ENCODE data around the gene WWOX.

Gene WWOX

DNA sequence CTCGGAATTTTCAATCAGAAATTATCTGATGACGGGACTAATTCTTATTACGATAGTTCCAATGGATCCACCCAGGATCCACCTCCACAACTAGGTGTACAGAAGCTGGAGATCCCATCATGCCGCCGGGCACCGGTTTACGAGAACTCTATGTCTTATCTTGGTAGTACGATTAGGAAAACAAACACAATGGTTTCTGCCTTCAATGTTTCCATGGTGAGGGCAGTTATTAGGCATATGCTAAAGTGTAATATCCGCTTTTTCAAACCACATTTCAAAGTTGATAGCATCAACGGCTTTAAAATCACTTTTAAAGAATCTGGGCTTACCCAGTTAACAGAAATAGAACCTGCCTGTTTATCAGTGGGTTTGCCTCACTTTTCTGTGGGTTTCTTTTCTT is 795.4 kb downstream of the WWOX start:
- no peak for DNase-seq

DNA sequence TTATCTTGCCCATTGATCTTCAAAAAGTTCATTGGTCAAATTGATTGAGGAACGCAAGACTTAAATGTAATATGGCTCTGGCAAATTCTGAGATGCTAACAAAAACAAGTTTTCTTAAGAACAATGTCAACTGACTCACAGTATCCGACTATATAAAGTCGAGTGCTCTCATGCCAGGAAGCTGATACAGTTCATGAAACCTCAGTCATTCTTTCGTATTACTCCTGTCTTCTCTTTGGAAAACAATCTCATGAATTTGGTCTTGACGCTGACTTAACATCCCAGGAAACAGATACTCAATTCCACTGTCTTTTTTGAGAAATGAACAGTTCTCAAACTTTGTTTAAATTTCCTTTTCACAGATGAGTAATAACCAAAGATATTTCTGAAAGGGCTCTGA is 796.2 kb downstream of the WWOX start:
- no peak for DNase-seq

DNA sequence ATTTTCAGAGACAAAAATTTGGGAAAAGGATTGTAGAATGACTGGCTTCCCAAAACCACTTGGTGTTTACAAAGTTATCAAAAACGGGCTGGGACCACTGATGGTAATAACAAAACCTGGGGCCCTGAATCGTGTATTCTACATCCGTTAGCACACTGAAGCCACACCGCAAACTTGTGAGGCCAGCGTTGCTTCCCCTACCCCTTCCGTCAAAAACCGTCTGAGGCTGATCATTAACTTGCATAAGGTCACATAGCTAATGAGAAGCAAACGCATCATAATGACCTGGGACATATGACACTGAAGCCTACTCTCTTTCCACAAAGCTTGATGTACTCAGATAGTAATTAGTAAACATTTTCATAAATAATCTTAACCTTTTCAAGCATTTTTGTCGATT is 796.8 kb downstream of the WWOX start:
- DNase-seq, result no peak

DNA sequence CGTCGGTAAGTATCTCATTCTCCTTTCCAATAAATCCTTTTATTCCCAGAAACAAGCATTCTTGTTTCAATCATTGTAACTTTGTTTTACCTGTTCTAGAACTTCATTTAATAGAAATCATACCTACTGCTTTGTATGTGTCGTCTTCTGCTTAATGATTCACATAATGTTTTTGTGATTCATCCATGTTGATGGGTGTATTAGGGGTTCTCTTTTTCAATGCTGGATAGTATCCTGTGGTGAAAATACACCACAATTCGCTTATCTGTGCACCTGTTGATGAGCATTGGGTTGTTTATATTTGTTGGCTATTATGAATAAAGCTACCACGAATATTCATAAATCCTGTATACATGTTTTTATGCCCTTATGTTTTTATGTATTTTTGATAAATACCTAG is 797.8 kb downstream of the WWOX start:
- no peak for DNase-seq

DNA sequence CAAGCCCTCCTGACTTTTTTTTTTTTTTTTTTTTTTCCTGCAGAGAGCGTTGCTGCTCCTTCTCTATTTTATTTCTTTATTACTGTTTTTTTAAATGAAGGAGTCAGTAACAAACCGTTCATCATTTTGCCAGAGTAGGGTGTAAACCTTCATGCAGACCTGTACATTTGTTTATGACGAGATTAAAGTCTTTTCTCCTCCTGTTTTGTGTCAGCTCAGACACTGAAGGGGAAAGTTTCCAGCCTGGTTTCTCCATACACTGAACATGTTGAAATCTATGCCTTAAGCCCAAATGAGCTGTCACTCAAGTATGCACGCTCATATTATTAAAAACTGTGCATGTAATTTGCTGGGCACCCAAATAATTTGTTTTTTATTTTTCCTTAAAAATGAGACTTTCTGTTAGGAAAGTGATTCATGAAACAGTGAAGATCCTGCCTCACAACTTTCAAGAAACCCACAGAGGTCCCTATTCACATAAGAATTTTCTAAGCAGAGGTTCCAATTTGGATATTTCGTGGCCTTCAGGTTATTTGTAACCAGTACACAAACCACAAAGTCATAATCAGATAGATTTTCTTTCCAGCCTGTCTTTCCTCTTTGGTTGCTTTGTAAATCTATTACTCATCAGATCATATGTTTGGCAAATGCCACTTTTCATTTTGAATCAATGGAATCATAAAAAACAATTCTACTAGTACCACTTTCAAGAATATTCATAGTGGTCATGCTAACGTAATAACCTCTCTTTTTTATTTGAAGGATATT is 800.8 kb downstream of the WWOX start:
- DNase-seq, result no peak

DNA sequence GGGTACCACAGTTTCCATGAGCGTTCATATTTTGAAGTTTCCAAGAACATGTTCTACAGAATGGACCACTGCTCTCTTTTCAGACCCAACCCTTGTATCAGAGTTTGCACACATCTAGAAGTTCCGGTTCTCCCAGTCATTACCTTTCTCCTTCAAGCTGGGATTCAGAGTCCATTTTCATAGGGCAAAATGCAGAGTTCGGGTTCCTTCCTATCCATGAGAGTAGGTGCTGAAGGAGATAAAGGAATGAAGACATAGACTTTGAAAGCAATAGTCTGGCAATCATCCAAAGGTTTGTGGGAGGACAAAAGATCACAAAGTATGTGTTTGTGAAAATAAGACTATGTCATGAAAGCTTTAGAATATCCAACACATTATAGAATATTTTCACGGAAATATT is 801.5 kb downstream of the WWOX start:
- DNase-seq, result no peak

DNA sequence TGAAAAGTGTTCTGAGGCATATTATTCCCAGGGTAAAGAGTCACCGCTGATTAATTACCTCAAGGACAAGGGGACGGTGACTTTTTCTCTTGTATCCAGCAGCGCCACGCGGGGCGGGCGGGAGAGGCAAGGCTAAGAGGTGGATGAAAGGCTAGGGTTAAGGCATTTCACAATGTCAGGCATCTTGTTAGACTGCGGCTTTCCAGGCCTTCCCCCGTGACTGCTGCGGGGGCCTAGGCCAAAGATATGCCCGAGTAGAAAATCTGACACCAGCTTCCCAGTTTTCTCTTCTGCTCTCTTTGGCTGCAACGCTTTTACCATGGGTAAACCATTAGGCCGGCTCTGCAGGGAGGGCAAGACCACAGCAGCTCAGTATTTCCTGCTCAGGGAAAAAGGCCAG is 802.9 kb downstream of the WWOX start:
- DNase-seq, result no peak

DNA sequence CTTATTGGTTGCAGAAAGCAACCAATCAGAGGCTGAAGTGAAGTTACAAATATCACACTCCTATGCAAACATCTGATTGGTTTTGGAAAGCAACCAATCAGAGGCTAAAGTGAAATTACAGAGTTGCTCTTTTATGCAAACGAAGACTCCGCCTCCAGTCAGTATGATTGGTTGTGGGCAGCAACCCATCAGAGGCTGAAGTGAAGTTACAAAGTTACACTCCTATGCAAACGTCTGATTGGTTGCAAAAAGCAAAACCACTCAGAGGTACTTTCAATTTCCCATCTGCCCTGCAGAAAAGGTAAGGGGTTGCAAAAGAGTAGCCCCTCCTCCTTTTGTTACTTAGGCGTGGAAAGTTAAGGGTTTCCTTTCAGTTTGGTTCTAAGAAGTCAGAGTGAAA is 803.8 kb downstream of the WWOX start:
- no peak for DNase-seq

DNA sequence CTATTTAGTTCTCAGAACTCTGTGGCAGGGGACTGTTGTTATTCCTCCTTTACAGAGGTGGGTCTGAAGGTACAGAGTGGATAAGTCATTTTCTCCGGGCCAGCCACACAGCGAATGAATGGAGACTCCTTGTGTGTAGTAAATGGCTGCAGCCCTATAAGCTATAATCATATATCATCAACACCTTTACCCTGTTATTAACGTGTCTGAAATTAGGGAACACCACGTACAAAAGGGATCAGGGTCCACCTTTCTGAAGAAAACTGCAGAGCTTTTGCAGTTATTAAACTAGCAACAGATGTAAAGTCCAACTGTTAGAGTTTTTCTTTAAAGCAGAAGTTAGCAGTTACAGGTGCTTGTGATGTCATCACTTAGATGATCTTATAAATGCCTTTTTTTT is 804.4 kb downstream of the WWOX start:
- no peak for DNase-seq

DNA sequence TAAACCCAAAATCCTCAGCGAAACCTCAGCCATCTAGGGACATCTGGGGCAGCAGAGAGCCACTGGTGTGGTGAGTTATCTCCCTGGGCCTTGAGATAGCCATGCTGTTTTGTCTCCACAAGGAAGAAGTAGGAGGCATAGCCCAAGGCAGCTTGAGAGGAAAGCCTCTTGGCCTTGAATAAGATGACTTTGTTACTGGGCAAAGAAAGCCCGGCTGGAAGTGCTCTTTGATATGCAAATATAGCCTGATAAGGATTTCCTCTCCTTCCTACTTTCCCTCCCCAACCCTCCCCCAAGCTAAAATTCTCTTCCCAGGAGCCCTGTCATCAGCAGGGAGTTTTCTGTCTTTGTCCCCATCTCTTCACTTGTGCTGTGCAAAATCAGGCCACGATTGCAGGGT is 806.7 kb downstream of the WWOX start:
- no peak for DNase-seq

DNA sequence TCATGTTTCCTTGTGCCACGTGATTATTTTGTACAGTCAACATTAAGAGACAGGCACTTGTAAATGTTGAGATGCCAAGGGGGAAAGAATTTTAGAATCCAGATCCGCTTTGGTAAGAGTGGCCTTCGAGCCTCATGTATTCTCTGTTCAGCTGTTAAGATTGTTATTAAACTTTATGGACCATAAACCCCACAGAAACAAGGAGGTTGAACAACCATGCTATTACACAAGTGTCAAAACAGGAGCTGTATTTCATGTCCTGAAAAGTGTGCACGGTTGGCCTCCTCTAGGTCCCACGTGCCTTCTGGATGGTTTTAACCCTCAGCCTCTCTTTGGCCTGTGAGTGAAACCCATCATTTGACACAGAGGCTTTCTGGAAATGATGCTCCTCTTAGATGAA is 809.8 kb downstream of the WWOX start:
- DNase-seq, result no peak

DNA sequence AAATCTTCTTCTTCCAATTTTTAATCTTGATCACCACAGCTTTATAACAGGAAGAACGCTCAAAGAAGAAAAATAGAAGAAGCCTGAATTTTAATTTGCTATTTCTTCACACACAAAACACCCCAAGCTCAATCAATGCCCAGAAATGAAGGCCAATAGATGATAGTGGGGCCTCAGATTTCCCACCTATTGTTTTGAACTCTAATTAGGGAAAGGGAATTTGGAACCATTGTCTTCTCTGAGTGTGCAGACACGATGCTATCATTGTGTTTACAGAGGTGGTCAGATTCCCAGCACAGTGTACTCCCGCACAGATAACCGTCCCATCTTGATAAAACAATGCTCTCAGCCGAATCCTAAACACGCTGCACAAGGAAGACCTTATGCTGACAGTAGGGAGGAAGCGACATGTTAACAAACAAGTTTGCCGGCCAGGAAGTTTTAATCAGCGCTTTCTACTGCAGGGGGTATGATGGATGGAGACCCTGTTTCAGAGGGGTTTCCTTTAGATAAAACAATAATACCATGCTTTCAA is 816.4 kb downstream of the WWOX start:
- no peak for DNase-seq

DNA sequence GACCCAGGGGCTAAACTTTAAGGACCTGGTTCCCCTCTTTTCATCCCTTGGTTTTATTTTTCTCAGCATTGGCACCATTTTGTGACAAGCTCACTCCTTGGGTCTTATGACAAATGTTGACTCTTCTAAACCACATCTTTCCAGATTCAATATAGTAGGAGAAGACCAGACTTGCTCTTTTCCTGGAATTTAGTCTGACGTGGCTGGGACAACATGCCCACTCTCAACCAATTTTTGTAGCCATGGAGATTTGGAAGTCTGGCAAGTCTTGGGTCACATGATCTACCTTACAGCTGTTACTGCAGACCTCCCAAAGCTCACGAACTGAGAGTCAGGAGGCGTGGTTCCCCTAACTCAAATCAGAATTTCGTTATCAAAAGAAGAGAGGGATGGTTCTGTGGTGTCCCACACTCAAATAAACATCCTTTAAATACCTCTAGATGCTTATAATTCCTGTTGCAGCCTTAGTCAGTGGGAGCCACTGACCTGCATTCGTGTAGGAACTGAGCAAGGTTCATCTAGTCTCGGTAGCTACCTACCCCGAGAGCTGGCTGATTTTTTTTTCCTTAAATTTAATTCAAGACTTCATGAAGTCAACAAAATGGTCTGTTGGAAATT is 817.6 kb downstream of the WWOX start:
- peak; percentile 19 to 24 for DNase-seq

DNA sequence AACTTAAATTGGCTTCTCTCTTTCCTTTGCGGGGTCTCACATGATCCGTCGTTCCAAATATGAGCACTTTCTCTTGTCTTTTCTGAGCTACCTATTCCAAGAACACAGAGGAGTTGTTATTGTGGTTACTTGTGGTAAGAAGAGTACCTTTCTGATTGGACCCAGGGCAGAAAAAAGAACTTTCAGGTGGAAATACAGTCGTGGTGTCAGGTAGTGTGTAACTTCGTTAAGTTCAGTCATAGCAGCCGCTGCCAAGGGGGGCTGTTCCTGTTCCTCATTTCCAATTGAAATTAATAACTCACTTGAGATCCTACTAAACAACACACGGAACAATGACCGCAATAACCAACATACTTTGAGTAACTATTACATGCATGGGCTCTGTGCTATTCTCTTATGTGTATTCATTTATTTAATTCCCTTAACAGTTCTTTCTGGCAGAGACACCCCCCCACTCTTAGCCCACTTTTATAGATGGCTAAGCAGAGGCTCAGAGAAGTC is 819.4 kb downstream of the WWOX start:
- no peak for DNase-seq

DNA sequence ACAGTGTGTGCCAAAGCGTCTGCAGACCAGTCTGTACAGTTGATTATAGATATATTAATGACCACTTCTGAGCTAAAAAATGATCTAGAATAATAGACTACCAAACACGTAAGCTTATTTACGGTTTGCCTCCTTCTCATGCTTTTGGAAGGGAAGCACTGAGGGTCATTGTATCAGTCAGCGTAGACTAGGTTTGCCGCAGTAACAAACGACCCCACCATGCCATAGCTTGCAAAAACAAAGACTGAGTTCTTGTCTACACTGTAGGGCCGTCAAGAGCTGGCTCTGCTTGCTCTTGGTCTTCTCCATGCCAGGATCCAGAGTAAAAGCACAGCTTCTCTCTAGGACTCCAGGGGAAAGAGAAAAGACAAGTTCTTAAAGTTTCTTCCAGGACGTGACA is 820.4 kb downstream of the WWOX start:
- no peak for DNase-seq

DNA sequence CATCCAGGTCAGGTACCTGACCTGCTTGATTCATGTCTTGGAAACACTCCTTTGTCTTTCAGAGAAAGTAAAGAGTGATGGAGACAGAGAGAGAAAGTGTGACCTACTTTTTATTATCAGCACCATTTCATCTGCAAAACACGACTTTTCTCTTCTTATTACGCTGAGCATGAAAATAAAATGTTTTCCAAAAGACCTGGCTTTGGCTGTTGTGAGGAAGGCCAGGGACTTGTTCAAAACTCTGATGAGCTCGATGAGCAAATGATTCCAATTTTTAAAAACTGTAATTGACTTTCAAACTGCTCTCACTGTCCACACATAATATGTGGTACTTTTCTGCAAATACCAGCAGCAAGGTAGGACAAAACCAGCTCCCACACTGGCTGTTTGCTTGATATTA is 821.2 kb downstream of the WWOX start:
- no peak for DNase-seq

DNA sequence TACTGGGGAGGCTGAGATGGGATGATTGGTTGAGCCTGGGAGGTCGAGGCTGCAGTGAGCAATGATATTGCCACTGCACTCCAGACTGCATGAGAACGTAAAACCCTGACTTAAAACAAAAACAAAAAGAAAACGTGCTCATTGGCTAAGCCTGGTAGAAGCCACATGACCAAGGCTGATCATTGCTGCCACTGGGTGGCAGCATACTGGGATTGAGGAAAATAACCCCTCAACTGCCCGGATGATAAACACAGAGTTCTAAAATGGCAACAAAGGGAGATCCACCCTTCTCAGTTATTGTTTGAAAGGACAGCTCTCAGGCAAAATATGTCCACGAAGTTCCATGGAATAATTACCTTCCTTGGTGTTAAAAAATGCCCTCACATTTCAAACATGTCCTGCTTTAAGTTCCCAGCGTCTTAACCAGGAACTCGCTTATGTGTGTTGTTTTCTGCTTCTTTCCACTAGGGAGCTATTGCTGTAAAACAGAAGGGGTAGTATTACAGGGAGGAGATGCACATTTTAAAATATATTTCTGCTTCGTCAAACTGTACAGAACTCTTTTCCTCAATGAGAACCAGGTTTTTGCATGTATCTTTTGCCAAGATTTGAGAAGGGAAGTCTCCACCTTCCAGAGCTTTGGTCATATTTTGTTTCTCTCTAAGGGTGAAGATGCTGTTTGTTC is 825.8 kb downstream of the WWOX start:
- peak in 1 of 2 experiments; percentile 54 for DNase-seq

DNA sequence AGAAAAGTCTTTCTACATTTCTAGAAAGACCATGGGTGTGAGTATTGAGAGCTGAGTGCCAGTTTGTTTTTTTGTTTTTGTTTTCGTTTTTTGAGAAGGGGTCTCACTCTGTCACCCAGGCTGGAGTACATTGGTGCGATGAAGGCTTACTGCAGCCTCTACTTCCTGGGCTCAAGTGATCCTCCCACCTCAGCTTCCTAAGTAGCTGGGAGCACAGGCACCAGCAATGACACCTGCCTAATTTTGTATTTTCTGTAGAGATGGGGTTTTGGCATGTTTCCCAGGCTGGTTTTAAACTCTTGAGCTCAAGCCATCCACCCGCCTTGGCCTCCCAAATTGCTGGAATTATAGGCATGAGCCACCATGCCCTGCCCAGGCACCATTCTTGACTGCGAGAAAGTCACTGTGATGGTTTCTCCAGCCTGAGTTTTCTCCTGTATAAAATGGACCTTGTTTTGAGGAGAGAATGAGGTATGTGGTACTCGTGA is 827.3 kb downstream of the WWOX start:
- DNase-seq, result peak; percentile 66 to 69

DNA sequence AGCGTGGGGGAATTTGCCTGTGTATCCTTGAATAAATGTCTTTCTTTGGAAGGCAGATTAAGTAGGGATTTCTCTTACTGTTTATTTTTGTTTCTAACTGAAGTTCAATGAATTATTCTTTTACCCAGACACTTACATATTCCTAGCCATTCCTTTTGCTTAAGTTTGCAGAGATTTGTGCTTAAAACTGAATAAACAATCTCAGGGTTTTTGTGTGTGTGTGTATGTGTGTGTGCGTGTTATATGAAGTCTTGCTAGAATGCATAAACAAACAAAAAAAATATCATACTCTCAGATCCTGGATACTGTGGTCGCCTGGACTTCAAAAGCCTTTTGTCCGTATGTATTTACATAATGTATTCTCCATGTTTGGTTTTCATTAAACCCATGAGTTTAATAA is 828.3 kb downstream of the WWOX start:
- DNase-seq, result no peak

DNA sequence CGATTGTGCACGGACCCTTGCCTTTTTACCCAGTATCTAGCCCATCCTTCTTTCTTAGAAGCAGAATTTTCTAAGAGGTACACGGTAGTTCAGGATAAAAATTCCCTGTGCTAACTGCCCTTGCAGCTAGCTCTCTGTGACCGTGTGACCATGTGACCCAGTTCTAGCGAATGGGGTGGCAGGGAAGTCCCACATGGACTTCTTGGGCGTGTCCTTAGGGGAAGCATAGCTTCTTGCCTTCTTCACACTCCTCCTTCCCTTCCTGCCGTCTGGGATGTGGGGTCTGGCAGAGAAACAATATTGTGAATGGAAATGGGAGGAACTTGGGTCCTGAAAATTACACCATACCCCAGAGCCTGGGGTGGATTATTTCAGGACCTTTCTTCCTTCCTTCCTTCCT is 830.4 kb downstream of the WWOX start:
- no peak for DNase-seq

DNA sequence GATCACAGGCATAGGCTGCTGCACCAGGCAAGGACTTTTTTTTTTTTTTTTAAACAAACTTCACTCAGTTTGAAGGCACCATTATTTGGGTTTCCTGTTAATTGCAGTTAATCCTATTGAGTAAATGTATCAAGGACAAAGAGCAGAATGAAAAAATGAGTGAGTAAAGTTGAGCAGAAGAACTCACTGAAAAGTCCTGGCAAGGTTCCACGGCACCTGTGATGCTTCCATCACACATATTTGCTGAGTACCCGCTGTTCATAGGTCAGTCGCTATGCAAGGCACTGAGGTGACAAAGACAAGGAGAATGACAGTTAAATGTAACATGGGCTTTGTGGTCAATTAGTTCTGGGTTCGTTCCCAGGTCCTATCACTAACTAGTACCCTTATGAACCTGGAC is 831.1 kb downstream of the WWOX start:
- peak in 1 of 2 experiments; percentile 39 for DNase-seq

DNA sequence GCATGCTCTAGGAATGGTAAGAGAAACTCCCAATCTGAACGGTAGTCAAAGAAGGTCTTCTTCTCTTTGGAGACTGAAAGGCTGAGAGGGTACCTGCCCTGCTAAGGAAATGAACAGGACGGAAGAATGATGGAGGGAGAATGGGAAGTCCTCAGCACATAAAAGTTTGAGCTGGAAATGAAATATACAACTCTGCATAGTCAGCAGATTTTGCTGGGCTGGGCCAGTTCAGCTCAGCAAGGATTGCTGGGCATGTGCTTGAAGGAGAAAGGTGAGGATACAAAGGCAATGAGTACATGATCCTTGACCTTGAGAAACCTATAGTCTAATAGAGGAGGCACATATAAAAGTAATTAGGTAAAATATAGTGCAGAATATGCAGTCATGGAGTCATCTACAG is 831.8 kb downstream of the WWOX start:
- no peak for DNase-seq

DNA sequence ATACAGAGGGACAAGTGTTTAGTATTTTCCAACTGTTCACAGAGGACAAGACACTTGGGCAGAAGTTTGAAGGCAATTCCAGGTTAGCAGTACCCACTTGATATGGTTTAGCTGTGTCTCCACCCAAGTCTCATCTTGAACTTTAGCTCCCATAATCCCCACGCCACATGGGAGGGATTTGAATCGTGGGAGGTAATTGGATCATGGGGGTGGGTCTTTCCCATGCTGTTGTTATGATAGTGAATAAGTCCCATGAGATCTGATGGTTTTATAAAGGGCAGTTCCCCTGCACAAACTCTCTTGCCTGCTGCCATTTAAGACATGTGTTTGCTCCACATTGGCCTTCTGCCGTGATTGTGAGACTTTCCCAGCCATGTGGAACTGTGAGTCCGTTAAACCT is 832.2 kb downstream of the WWOX start:
- peak; percentile 98 to 99 for DNase-seq

Data from NCI-H524 (cell line).